HepG2 (cell line): ENCODE results near the gene LIPH. TPM values are rescaled to one million over a fixed set of nuclear protein-coding genes. Genes with fewer than 3 reads are reported as not detected.
A peak's percentile ranks its signal among the peaks of the same experiment; 100 is the strongest.

ENCODE experiments used
- ATF3 ChIP-seq: sonication (generic); formaldehyde crosslinking; IDR thresholded peaks from 2 replicates; pipeline ENCODE4 v1.4.0; 2020; ENCODE audit warnings: missing genetic modification reagents
- CCAR2 ChIP-seq: fragments of 200-400 bp; formaldehyde crosslinking; optimal IDR thresholded peaks from 2 replicates; pipeline ENCODE3; 2018; ENCODE audit warnings: low read depth, mild to moderate bottlenecking, low read length, moderate library complexity
- CREM ChIP-seq, 2 experiments: sonication (generic) in 1 of 2; formaldehyde crosslinking in 1 of 2; IDR thresholded peaks; 2 replicates each; pipeline versions ENCODE4 v1.4.0 to v1.6.1; 2016 to 2020; ENCODE audit warnings: antibody characterized with exemption in 1 of 2, mild to moderate bottlenecking in 1 of 2, missing genetic modification reagents in 1 of 2
- DPF2 ChIP-seq: sonication (generic); formaldehyde crosslinking; IDR thresholded peaks from 2 replicates; pipeline ENCODE4 v1.4.0; 2020; ENCODE audit warnings: mild to moderate bottlenecking, low read depth, missing genetic modification reagents, borderline replicate concordance
- DRAP1 ChIP-seq: IDR thresholded peaks from 2 replicates; pipeline ENCODE4 v1.6.1; 2016; ENCODE audit warnings: missing genetic modification reagents, missing compliant biosample characterization
- GABPA ChIP-seq, 2 experiments: IDR thresholded peaks; 2 replicates each; pipeline ENCODE4 v1.6.1; 2011 to 2016; ENCODE audit warnings: low read depth in 2 of 2, low read length in 1 of 2, missing biosample characterization in 1 of 2, missing genetic modification characterization in 1 of 2
- GTF2F1 ChIP-seq: fragments of 150-350 bp; IDR thresholded peaks from 2 replicates; pipeline ENCODE4 v1.6.1; 2014; ENCODE audit warnings: low read length
- HMGXB3 ChIP-seq: sonication (generic); formaldehyde crosslinking; IDR thresholded peaks from 2 replicates; pipeline ENCODE4 v1.4.0; 2020; ENCODE audit warnings: missing genetic modification reagents, borderline replicate concordance
- HOXD1 ChIP-seq: sonication (generic); formaldehyde crosslinking; IDR thresholded peaks from 2 replicates; pipeline ENCODE4 v1.5.0; 2020; ENCODE audit warnings: missing genetic modification reagents
- ISL2 ChIP-seq: sonication (generic); formaldehyde crosslinking; IDR thresholded peaks from 2 replicates; pipeline ENCODE4 v1.5.0; 2020; ENCODE audit warnings: missing genetic modification reagents
- MXD1 ChIP-seq: sonication (generic); formaldehyde crosslinking; IDR thresholded peaks from 2 replicates; pipeline ENCODE4 v1.4.0; 2020; ENCODE audit warnings: mild to moderate bottlenecking, missing genetic modification reagents
- NFKB2 ChIP-seq: sonication (generic); formaldehyde crosslinking; IDR thresholded peaks from 2 replicates; pipeline ENCODE4 v1.4.0; 2020; ENCODE audit warnings: missing genetic modification reagents, borderline replicate concordance
- NR2C2 ChIP-seq: sonication (generic); formaldehyde crosslinking; IDR thresholded peaks from 2 replicates; pipeline ENCODE4 v1.4.0; 2020; ENCODE audit warnings: missing genetic modification reagents, mild to moderate bottlenecking, moderate library complexity, borderline replicate concordance
- SAFB2 ChIP-seq: sonication (generic); formaldehyde crosslinking; IDR thresholded peaks from 2 replicates; pipeline ENCODE4 v1.5.1; 2020; ENCODE audit warnings: missing genetic modification reagents, low read depth, mild to moderate bottlenecking, borderline replicate concordance
- SALL2 ChIP-seq: sonication (generic); formaldehyde crosslinking; IDR thresholded peaks from 2 replicates; pipeline ENCODE4 v1.8.1; 2023; ENCODE audit warnings: mild to moderate bottlenecking, missing genetic modification reagents, inconsistent platforms
- SIN3A ChIP-seq: IDR thresholded peaks from 2 replicates; pipeline ENCODE4 v1.6.1; 2011; ENCODE audit warnings: low read depth, mild to moderate bottlenecking, control low read depth, low read length, borderline replicate concordance
- THAP11 ChIP-seq: IDR thresholded peaks from 2 replicates; pipeline ENCODE4 v1.6.1; 2016; ENCODE audit warnings: missing biosample characterization, missing genetic modification reagents
- ZBTB46 ChIP-seq: sonication (generic); formaldehyde crosslinking; IDR thresholded peaks from 2 replicates; pipeline ENCODE4 v1.4.0; 2020; ENCODE audit warnings: mild to moderate bottlenecking, missing genetic modification reagents, borderline replicate concordance
- ZNF230 ChIP-seq: sonication (generic); formaldehyde crosslinking; IDR thresholded peaks from 2 replicates; pipeline ENCODE4 v1.4.0; 2020; ENCODE audit warnings: mild to moderate bottlenecking, missing genetic modification reagents
- ZNF749 ChIP-seq: sonication (generic); formaldehyde crosslinking; IDR thresholded peaks from 2 replicates; pipeline ENCODE4 v1.8.0; 2022; ENCODE audit warnings: mild to moderate bottlenecking, missing genetic modification reagents, moderate library complexity, borderline replicate concordance
- polyA plus RNA-seq, 8 experiments: library from polyadenylated mRNA; depleted of rRNA in 3 of 8; stranded (reverse) in 7 of 8; unstranded in 1 of 8; fragments of >200 nt; fragmentation: Illumina TruSeq in 4 of 8; extraction: Trizol in 4 of 8; gene quantifications; 2 replicates each; pipeline versions ENCODE4 v1.2.1 to v1.2.3, GENCODE V29; 2011 to 2016; ENCODE audit warnings: low read depth in 4 of 8, missing spikeins in 1 of 8, mixed read lengths in 1 of 8; ENCODE audit not compliant: insufficient read depth in 1 of 8
- total RNA-seq, 5 experiments: library from RNA; depleted of rRNA; stranded (reverse); fragments of >200 nt; fragmentation: Illumina TruSeq; extraction: Trizol; gene quantifications; 2 replicates each; pipeline ENCODE4 v1.2.3, GENCODE V29; 2016; ENCODE audit warnings: low read depth in 1 of 5

The LIPH gene
- total and polyA plus RNA-seq, 2 of the 13 experiments (the other 11 are each of a cell fraction or from before 2014, with no cell fraction given), result 0.09 to 0.34 TPM

GRCh38 chr3:185585859-185586685 lies 33.7 kb upstream of the LIPH start, which contains the start of gene SENP2 (continued):
- no peak for TF ChIP-seq ZBTB46 (CRISPR knock-in tag)
- 0 out of 2 replicates have a peak, but pooled peaks have one; percentile 41 for TF ChIP-seq GTF2F1
- TF ChIP-seq CCAR2, result no peak
- peak; percentile 87 for TF ChIP-seq HOXD1 (CRISPR knock-in tag)
- 0 out of 2 replicates have a peak, but pooled peaks have one; percentile 14 for TF ChIP-seq SAFB2
- peak; percentile 58; the same call in 1 of the 2 replicates for TF ChIP-seq ZNF749 (CRISPR knock-in tag)
- peak; percentile 64; the same call in 1 of the 2 replicates for TF ChIP-seq SALL2 (CRISPR knock-in tag)
- TF ChIP-seq HMGXB3 (CRISPR knock-in tag), result peak; percentile 39; the same call in 1 of the 2 replicates
- TF ChIP-seq GABPA (IDR thresholded peaks at IDR 0.05; ENCODE audit: low read depth, low read length), result peak; percentile 61
- TF ChIP-seq GABPA (CRISPR knock-in tag; IDR thresholded peaks at IDR 0.05; ENCODE audit: low read depth), result peak; percentile 90
- peak; percentile 53; the same call in 1 of the 2 replicates for TF ChIP-seq DRAP1 (CRISPR knock-in tag)
- TF ChIP-seq CREM (IDR thresholded peaks at IDR 0.05), result peak; percentile 98
- peak; percentile 41; the same call in 1 of the 2 replicates for TF ChIP-seq CREM (CRISPR knock-in tag; IDR thresholded peaks at IDR 0.05)
- TF ChIP-seq ZNF230 (CRISPR knock-in tag), result peak; percentile 50; the same call in 1 of the 2 replicates
- 0 out of 2 replicates have a peak, but pooled peaks have one; percentile 13 for TF ChIP-seq ATF3
- peak; percentile 37; the same call in 1 of the 2 replicates for TF ChIP-seq MXD1 (CRISPR knock-in tag)
- TF ChIP-seq ISL2, result peak; percentile 41; the same call in 1 of the 2 replicates
- TF ChIP-seq SIN3A, result peak; percentile 96
- peak; percentile 81 for TF ChIP-seq THAP11 (CRISPR knock-in tag)
- TF ChIP-seq NFKB2 (CRISPR knock-in tag), result peak; percentile 94; the same call in 1 of the 2 replicates
- no peak for TF ChIP-seq DPF2
- TF ChIP-seq NR2C2 (CRISPR knock-in tag), result peak; percentile 47; the same call in 1 of the 2 replicates
